Thoracic aorta (tissue), 2 donors: ENCODE measurements around the gene LRP1B. TPM values are rescaled to one million over a fixed set of nuclear protein-coding genes. Genes with fewer than 3 reads are reported as not detected.

ENCODE experiments used
- ATAC-seq: fragments of 150-250 bp; one replicate; pipeline ENCODE4 v1.8.0; 2017; ENCODE audit warnings: low read depth; ENCODE audit not compliant: insufficient number of reproducible peaks, low FRiP score
- DNase-seq: peaks from one replicate; pipeline ENCODE4 v3.0.0-alpha.2; 2020; ENCODE audit warnings: low spot score
- H3K27ac ChIP-seq, 2 donors: fragments of 200-600 bp; sonication (generic); 1 replicate in 1 of 2; 2 replicates in 1 of 2; pipeline ENCODE4 v1.5.1; 2016; ENCODE audit warnings: mild to moderate bottlenecking in 2 of 2, moderate library complexity in 2 of 2
- H3K27me3 ChIP-seq: fragments of 200-600 bp; sonication (generic); replicated peaks from 2 replicates; pipeline ENCODE4 v1.6.0; 2016; ENCODE audit warnings: mild to moderate bottlenecking; ENCODE audit not compliant: insufficient read depth
- H3K36me3 ChIP-seq: fragments of 200-600 bp; sonication (generic); one replicate; pipeline ENCODE4 v1.5.1; 2016
- H3K4me1 ChIP-seq, 2 donors: fragments of 200-600 bp; sonication (generic); 1 replicate in 1 of 2; 2 replicates in 1 of 2; pipeline versions ENCODE4 v1.5.1 to v1.6.0; 2016; ENCODE audit warnings: low read depth in 2 of 2, mild to moderate bottlenecking in 1 of 2; ENCODE audit not compliant: control insufficient read depth in 1 of 2
- H3K4me3 ChIP-seq: fragments of 200-600 bp; sonication (generic); 2 replicates; pipeline ENCODE4 v1.5.1; 2016; ENCODE audit warnings: mild to moderate bottlenecking
- H3K9me3 ChIP-seq: fragments of 200-600 bp; sonication (generic); 2 replicates; pipeline ENCODE4 v1.5.1; 2016
- CTCF ChIP-seq: fragments of 200-600 bp; sonication (generic); IDR thresholded peaks from one replicate; pipeline ENCODE4 v1.5.1; 2019; ENCODE audit warnings: antibody characterized with exemption
- total RNA-seq, 2 donors: library from RNA; depleted of rRNA; stranded (reverse); fragments of >200 nt; gene quantifications; one replicate each; pipeline versions ENCODE4 v1.1.0 to v1.2.3, GENCODE V29; 2016

LRP1B gene
- total RNA-seq, 2 donors from 2014 or later = 0.27 to 0.28 TPM

DNA sequence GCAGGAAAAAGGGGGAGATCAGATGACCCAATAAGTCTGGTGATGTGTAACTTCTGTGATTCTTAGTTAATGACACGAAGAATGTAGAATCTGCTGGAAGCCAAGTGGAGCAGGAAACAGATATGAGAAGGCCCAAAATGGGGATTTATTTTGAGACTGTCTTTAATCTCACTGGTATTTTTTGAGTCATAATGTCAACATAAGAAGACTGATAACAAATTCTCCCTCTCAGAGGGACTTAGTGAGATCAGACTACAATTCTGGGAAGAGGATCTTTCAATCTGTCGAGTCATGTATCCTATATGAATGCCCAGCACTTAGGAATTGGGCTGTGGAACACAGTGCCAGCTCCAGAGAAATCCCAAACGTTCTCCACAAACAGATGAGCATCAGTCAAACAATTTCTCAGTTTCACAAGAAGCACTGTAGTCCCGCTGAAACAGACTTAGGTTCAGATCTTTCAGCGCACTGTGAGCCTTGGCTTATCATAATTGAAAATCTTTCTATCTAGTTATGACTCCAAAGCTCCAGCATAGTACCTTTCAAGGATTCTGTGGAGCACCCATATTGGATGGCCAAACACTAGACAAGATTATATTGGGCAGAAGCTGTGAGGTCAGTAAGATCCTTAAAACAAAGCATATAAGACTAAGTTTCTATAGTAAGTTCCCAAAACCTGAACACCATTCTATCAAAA is 738.2 kb downstream of the LRP1B start:
- ATAC-seq = no peak
- Histone ChIP-seq H3K27me3 (no peaks in the 10 kb centered on the region), H3K4me1 (no peaks in the 10 kb centered on the region), H3K9me3 (no peaks in the 10 kb centered on the region), H3K27ac (no peak overlapping the region), H3K4me3 (no peak overlapping the region), H3K36me3 (no peaks in the 10 kb centered on the region)
- no peak for TF ChIP-seq CTCF
- no peak for DNase-seq

DNA sequence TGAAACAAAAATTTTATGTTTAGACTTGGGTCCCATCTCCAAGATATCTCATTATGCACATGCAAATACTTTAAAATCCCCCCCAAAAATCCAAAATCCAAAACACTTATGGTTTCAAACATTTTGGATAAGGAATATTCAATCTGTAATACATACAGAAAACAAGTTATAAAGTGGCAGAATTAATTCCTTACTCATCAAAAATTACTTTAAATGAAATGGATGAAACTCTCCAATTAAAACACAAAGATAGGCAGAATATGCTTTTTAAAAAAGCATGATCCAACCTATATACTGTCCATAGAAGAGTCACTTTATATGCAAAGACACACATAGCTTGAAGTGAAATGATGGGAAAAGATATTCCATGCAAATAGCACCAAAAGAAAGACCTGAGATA is 744.6 kb downstream of the LRP1B start:
- TF ChIP-seq CTCF = no peak
- H3K9me3 ChIP-seq = no peaks in the 10 kb centered on the region
- no peaks in the 10 kb centered on the region for H3K4me1 ChIP-seq
- no peak overlapping the region for H3K27ac ChIP-seq
- H3K27me3 ChIP-seq = no peaks in the 10 kb centered on the region
- no peak overlapping the region for H3K4me3 ChIP-seq
- DNase-seq = no peak
- H3K36me3 ChIP-seq = no peaks in the 10 kb centered on the region
- no peak for ATAC-seq

- ATAC-seq (no peak), DNase-seq (no peak)
- Histone ChIP-seq H3K27ac (no peak overlapping the region), H3K36me3 (no peaks in the 10 kb centered on the region), H3K4me3 (no peak overlapping the region), H3K27me3 (no peaks in the 10 kb centered on the region), H3K9me3 (no peaks in the 10 kb centered on the region), H3K4me1 (no peaks in the 10 kb centered on the region)
- no peak for TF ChIP-seq CTCF
These were observed 746.1 kb downstream of the LRP1B start for GRCh38 chr2:141384676-141385075.

DNA sequence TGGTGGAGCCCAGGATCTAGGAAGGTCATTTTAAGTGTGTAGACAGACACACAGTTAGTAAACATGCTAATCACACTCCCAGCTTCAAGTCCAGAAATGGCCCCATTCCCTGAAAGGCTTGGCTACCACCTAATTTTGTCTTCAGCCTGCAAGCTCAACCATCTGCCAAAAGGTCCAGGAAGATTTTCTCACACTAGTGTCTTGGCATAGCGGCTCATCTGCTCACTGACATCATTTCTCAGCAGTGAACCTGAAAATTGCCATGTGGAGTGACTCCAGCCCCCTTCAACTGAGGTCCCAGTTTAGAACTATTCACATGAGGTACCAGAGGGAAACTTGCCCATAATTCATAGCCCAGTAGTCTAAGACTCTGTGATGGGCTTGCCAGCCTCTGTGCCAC is 748.9 kb downstream of the LRP1B start:
- no peaks in the 10 kb centered on the region for H3K4me1 ChIP-seq
- no peaks in the 10 kb centered on the region for H3K27me3 ChIP-seq
- no peak overlapping the region for H3K27ac ChIP-seq
- H3K4me3 ChIP-seq = no peak overlapping the region
- TF ChIP-seq CTCF = no peak
- H3K36me3 ChIP-seq = no peaks in the 10 kb centered on the region
- H3K9me3 ChIP-seq = no peaks in the 10 kb centered on the region
- DNase-seq (no peak), ATAC-seq (no peak)

DNA sequence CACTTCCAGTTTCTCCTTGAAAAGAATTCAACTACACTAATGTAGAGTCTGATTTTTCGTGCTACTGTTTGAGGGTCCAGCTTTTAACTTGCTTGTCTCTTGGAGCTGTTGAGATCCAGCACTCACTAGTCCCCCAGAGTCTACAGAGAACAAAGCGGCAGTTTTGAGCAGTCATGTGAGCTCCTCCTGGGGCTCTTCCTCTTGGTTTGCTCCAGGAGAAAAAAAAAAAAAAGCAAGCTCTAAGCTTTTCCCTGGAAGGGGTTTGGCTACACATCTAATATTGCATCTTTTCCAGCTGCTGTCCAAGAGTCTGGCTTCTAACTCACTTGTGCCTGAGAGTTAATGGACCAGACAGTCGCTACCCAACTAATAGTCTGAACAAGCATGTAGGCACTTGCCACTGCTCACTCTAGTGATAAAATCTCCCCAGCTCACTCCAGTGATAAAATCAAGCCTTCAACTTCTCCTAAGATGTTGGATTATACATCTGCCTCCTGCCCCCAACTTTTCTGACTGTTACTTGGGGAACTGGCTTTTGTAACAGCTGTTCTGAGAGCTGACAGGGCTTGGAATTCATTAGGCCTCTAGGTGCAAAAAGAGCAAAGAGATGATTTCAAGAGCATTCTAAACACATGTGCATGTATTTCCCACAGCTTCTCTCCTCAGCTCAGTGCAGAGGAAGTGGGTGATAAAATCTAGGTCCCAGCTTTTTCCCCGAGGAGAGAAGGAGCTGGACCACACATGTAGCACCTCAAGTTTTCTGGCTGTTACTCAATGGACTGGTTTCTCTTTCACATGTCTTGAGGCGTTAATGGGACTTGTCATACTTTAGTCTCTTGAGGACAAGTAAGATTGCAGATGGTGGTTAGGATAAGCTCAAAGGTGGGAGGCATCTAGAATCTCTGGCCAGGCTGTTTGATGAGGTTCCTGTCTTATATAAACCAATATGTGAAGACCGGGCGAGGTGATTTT is 750.5 kb downstream of the LRP1B start:
- no peaks in the 10 kb centered on the region for H3K4me1 ChIP-seq
- DNase-seq (no peak), ATAC-seq (no peak)
- no peak for TF ChIP-seq CTCF
- H3K4me3 ChIP-seq = no peak overlapping the region
- H3K9me3 ChIP-seq = no peaks in the 10 kb centered on the region
- H3K36me3 ChIP-seq = no peaks in the 10 kb centered on the region
- H3K27ac ChIP-seq = no peak overlapping the region
- no peaks in the 10 kb centered on the region for H3K27me3 ChIP-seq
